Astrocyte of the spinal cord (primary cell): ENCODE results near the gene GNG12.

Experiments
- DNase-seq: peaks from one replicate; pipeline ENCODE4 v3.0.0; 2011; ENCODE audit warnings: low read depth, low spot score
- H3K4me3 ChIP-seq: 2 replicates; pipeline ENCODE4 v1.5.1; 2011; ENCODE audit warnings: low read depth, mild to moderate bottlenecking, low read length, moderate library complexity
- CTCF ChIP-seq: IDR thresholded peaks from 2 replicates; pipeline ENCODE4 v1.5.1; 2012; ENCODE audit warnings: low read depth, mild to moderate bottlenecking, low read length, inconsistent platforms
- in situ Hi-C: cut with HindIII; loops from 2 replicates; pipeline ENCODE4 v1.10.0; 2017; ENCODE audit warnings: low sequenced_read_pairs

Gene GNG12

DNA sequence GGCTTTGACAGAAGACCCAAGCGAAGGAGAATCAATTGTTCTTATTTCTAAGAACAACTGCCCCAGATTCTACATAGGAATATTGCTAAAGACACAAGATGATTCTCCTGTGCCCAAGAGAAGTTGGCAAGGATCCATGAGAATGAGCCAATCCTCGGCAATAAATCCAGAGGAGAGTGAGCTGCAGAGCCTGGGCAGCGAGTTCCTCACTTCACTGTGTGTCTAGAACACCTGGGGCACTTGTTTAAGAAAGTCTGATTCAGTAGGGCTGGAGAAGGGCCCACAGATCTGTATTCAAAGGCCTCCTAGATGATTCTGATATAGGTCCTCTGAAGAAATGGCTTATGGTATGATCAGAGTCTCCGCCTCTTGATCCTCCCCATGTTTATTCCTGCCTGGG, 116.5 kb downstream of the GNG12 start:
- no peak for TF ChIP-seq CTCF
- no peak overlapping the region for H3K4me3 ChIP-seq
- in situ Hi-C loops: no loop called here
- DNase-seq: peak; percentile 32

GRCh38 chr1:67715819-67716218, 117.4 kb downstream of the GNG12 start:
- no peak overlapping the region for H3K4me3 ChIP-seq
- in situ Hi-C loops: no loop called here
- TF ChIP-seq CTCF: no peak
- no peak for DNase-seq

- no peak overlapping the region for H3K4me3 ChIP-seq
- TF ChIP-seq CTCF: no peak
- peak; percentile 91 for DNase-seq
- in situ Hi-C loops: no loop called here
Observed at GRCh38 chr1:67713057-67713846, 120.0 kb downstream of the GNG12 start.

- TF ChIP-seq CTCF: no peak
- H3K4me3 ChIP-seq: no peak overlapping the region
- no peak for DNase-seq
- in situ Hi-C loops: no loop called here
Observed at GRCh38 chr1:67711855-67712212, 121.4 kb downstream of the GNG12 start.

DNA sequence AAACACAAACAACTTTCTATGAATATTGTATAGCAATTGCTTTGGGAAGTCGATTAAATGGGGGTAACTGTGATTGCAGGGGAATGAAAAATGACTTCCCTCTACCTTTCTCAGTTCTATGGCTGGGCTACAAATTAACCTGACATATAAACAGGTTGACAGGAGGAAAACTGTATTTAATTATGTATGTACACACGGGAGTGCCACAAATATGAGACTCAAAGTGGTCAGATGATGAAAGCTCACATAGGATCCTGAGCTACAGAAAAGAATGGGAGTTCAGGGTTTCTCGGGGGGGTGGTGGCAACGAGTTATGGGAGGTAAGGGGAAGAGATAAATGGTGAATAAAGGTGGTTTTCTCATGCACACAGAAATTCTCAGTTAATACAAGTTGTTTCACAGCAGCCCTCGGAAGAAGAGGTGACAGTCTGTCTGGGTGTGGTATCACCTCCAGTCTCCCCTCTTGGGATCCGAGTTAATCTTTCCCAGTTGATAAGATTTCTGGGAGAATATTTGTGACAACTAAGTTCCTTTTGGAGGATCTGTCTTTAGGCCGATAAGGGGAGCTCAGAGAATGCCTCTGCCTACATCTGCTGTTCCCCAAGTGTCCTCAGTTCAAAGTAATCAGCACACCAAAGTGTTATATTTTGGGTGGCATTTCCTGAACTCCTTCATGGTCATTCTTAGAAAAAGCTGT, 122.0 kb downstream of the GNG12 start:
- H3K4me3 ChIP-seq: no peak overlapping the region
- DNase-seq: no peak
- in situ Hi-C loops: no loop called here
- no peak for TF ChIP-seq CTCF

DNA sequence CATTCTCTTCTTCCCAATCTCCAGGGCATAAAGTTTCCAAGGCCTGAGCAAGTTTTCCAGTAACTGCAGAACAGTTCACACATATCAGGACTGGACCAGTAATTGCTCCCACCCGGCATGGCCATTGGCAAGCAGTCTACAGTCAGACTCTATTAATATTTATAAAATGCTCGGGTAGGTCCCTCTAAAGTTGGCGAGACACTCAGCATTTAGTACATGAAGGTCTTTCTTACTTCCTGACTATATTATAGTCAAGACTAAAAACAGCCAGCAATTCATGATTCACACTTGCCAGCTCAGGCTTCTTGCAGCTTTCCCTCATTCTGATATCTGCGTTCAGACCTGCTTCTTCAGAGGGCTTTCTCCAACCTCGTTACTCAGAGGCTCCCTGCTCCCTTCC, 122.8 kb downstream of the GNG12 start:
- no peak overlapping the region for H3K4me3 ChIP-seq
- DNase-seq: peak; percentile 81
- in situ Hi-C loops: no loop called here
- TF ChIP-seq CTCF: no peak
